HAP-1 (cell line): ENCODE results near the gene TLR9.

Experiments used
- DNase-seq, 2 experiments: peaks; one replicate each; pipeline ENCODE4 v3.0.0-alpha.2; 2016 to 2020; ENCODE audit warnings: low spot score in 2 of 2
- H3K27me3 ChIP-seq: fragments of 250-450 bp; sonication (Bioruptor Pico); 2 replicates; pipeline ENCODE4 v1.5.1; 2020; ENCODE audit warnings: low read depth, mild to moderate bottlenecking, moderate library complexity
- H3K36me3 ChIP-seq: fragments of 250-450 bp; sonication (Bioruptor Pico); replicated peaks from 2 replicates; pipeline ENCODE4 v1.5.1; 2020; ENCODE audit warnings: mild to moderate bottlenecking
- H3K4me1 ChIP-seq: fragments of 250-450 bp; sonication (Bioruptor Pico); 2 replicates; pipeline ENCODE4 v1.5.1; 2020; ENCODE audit warnings: mild to moderate bottlenecking
- H3K4me3 ChIP-seq: fragments of 250-450 bp; sonication (Bioruptor Pico); 2 replicates; pipeline ENCODE4 v1.5.1; 2020; ENCODE audit warnings: mild to moderate bottlenecking, moderate library complexity
- H3K9me3 ChIP-seq: fragments of 250-450 bp; sonication (Bioruptor Pico); 2 replicates; pipeline ENCODE4 v1.5.1; 2020; ENCODE audit warnings: mild to moderate bottlenecking, moderate library complexity
- in situ Hi-C: fragments of 300-500 bp; cut with MboI; formaldehyde crosslinking; loops from 3 replicates; pipeline ENCODE4 v1.14.3; 2020; ENCODE audit warnings: low sequenced_read_pairs, inconsistent platforms, mixed read lengths

Gene TLR9

GRCh38 chr3:52196977-52197376 is 28.5 kb downstream of the TLR9 start:
- Histone ChIP-seq H3K4me1 (peaks cover 8% of the 10 kb centered on the region), H3K27me3 (no peaks in the 10 kb centered on the region), H3K4me3 (no peak overlapping the region), H3K36me3 (peaks cover 29% of the 10 kb centered on the region), H3K9me3 (no peaks in the 10 kb centered on the region)
- no peak for DNase-seq
- in situ Hi-C loops = no loop called here

DNA sequence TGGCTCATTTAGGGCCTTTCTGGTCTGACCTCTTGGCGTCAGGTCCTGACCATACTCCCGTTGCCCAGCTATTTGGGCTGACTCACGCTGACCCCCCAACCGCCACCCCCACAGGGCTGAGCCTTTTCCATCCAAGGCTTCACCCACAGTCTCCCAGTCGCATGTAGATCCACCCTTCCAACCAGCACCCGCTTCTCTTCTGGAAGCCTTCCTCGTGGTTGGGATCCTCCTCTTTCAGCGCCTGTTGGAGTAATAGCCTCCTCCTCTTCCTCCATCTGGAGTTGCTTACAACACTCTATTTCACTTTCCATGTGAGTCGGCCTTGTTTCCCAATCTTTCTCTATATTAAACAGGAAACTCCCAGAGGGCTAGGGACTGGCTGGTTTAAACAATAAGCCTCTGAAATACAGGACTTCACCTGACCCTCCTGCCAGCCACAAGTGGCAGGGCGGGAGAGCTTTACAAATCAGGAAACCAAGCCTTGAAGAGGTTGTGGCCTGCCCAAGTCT is 29.6 kb downstream of the TLR9 start:
- in situ Hi-C loops = no loop called here
- H3K4me1 ChIP-seq = peaks cover 8% of the 10 kb centered on the region
- DNase-seq = no peak
- H3K36me3 ChIP-seq = peaks cover 18% of the 10 kb centered on the region
- no peak overlapping the region for H3K4me3 ChIP-seq
- H3K9me3 ChIP-seq = no peaks in the 10 kb centered on the region
- no peaks in the 10 kb centered on the region for H3K27me3 ChIP-seq

DNA sequence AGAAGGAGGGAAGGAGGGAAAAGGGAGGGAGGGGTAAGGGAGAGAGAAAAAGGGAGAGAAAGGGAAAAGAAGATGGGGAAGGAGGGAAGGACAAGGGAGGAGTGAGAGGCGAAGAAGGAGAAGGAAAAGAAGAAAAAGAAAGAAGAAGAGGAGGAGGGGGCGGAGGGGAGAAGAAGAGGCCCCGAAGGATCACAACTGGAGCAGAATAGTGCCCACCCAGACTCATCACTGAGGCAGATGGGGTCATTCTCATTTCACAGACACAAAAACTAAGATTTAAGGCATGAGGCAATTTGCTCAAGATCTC is 30.2 kb downstream of the TLR9 start:
- Histone ChIP-seq H3K9me3 (no peaks in the 10 kb centered on the region), H3K4me3 (no peak overlapping the region), H3K36me3 (peaks cover 12% of the 10 kb centered on the region), H3K4me1 (peaks cover 8% of the 10 kb centered on the region), H3K27me3 (no peaks in the 10 kb centered on the region)
- in situ Hi-C loops = no loop called here
- no peak for DNase-seq

GRCh38 chr3:52194485-52195290 is 30.8 kb downstream of the TLR9 start:
- no peak for DNase-seq
- peaks cover 6% of the 10 kb centered on the region for H3K36me3 ChIP-seq
- H3K27me3 ChIP-seq = no peaks in the 10 kb centered on the region
- no peak overlapping the region for H3K4me3 ChIP-seq
- H3K4me1 ChIP-seq = peaks cover 8% of the 10 kb centered on the region
- H3K9me3 ChIP-seq = no peaks in the 10 kb centered on the region
- in situ Hi-C loops = no loop called here

DNA sequence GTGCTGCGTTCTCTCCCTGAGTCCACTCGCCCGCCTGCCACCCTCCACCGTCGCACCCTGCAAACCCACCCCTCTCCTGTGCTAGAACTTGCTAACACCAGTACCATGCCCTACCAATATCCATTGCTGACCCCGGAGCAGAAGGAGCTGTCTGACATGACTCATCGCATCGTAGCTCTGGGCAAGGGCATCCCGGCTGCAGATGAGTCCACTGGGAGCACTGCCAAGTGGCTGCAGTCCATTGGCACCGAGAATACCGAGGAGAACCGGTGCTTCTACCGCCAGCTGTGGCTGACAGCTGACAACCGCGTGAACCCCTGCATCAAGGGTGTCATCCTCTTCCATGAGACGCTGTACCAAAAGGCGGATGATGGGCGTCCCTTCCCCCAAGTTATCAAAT is 32.4 kb downstream of the TLR9 start:
- in situ Hi-C loops = no loop called here
- no peak for DNase-seq

GRCh38 chr3:52191663-52192062 is 33.8 kb downstream of the TLR9 start:
- no peak for DNase-seq
- Histone ChIP-seq H3K27me3 (no peaks in the 10 kb centered on the region), H3K9me3 (no peaks in the 10 kb centered on the region), H3K36me3 (no peaks in the 10 kb centered on the region), H3K4me1 (no peaks in the 10 kb centered on the region), H3K4me3 (no peak overlapping the region)
- in situ Hi-C loops = no loop called here

More for the DNA sequence above, 32.4 kb downstream of the TLR9 start:
- Histone ChIP-seq H3K4me1 (peaks cover 4% of the 10 kb centered on the region), H3K36me3 (no peaks in the 10 kb centered on the region), H3K4me3 (no peak overlapping the region), H3K9me3 (no peaks in the 10 kb centered on the region), H3K27me3 (no peaks in the 10 kb centered on the region)

DNA sequence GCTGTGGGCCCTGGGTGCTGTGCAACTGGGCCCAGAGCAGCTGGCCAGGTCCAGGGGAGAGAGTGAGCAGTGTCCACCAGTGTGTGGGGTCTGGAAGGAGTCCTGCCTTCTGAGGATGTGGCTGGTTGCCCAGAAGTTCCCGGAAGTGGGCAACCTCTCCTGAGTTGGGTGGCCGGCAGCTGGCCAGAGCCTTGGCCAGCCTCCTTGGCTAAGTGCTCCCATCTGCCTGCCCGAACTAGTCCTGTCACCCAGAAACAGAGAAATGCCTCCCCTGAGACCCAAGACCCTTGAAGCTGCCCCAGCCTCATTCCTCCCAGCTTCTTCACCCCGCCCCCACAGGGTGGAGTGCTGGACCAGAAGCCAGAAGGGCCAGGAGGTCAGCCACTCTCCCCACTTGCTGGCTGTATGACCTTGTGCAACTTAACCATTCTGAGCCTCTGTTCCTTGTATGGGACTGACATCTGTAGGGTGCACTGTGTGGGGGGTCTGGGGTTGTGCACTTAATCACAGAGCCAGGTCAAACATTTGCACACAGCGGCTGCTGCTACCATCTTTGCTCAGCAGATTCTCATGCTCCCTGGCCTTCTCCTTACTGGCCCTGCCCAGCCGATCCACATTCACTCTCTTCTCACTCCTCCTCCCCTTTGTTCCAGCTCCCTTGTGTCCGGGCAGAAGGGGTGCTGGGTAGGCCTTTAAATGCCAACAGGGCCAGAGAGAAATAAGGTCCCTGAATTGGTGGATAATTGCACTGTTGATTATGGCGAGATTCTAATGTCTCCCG is 35.0 kb downstream of the TLR9 start:
- no peak for DNase-seq
- no peaks in the 10 kb centered on the region for H3K9me3 ChIP-seq
- in situ Hi-C loops = no loop called here
- H3K36me3 ChIP-seq = no peaks in the 10 kb centered on the region
- H3K27me3 ChIP-seq = no peaks in the 10 kb centered on the region
- H3K4me3 ChIP-seq = no peak overlapping the region
- H3K4me1 ChIP-seq = no peaks in the 10 kb centered on the region

DNA sequence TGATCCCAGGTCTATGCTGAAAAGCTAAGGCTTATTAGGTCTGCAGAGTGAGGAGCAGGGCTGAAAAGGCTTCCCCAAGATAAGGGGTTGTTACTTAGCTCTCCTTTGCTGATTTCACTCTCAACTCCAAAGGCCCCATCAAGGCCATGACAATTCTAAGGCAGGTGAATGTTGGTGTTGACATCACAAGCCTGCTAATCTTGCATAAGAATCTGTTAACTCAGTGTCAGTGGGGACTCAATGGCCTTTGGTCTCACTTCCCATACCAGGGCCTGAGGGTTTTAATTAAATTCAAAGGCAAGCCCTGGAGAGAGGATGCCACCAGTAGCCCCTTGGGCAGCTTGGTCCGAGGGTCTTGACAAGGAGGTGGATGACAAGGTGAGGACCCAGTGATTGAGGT is 36.9 kb downstream of the TLR9 start:
- Histone ChIP-seq H3K4me1 (no peaks in the 10 kb centered on the region), H3K9me3 (no peaks in the 10 kb centered on the region), H3K27me3 (no peaks in the 10 kb centered on the region), H3K4me3 (no peak overlapping the region), H3K36me3 (no peaks in the 10 kb centered on the region)
- in situ Hi-C loops = no loop called here
- DNase-seq = no peak

GRCh38 chr3:52186729-52187128 is 38.7 kb downstream of the TLR9 start:
- no peaks in the 10 kb centered on the region for H3K9me3 ChIP-seq
- in situ Hi-C loops = no loop called here
- H3K27me3 ChIP-seq = no peaks in the 10 kb centered on the region
- no peak overlapping the region for H3K4me3 ChIP-seq
- DNase-seq = no peak
- no peaks in the 10 kb centered on the region for H3K4me1 ChIP-seq
- no peaks in the 10 kb centered on the region for H3K36me3 ChIP-seq

DNA sequence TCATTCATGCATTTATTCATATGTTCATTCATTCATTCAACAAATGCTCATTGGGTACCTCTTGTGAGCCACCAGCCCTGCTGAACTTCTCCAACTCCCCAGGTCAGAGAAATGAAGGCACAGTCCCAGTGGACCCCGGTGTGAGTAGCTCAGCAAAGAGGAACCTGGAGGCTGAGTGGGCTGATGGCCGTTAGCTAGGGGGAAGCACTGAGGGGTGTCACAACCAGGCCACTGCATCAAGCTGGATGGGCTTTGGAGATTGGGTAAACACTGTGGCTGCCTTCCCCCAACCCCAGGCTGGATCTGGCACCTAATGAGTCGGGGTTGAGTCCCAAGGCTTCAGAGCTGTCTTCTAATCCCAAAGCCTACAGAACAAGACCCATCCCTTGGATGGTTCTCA is 39.6 kb downstream of the TLR9 start:
- Histone ChIP-seq H3K9me3 (no peaks in the 10 kb centered on the region), H3K36me3 (no peaks in the 10 kb centered on the region), H3K27me3 (no peaks in the 10 kb centered on the region), H3K4me1 (no peaks in the 10 kb centered on the region), H3K4me3 (no peak overlapping the region)
- DNase-seq = no peak
- in situ Hi-C loops = no loop called here

- DNase-seq = no peak
- Histone ChIP-seq H3K27me3 (no peaks in the 10 kb centered on the region), H3K9me3 (no peaks in the 10 kb centered on the region), H3K36me3 (no peaks in the 10 kb centered on the region), H3K4me1 (no peaks in the 10 kb centered on the region), H3K4me3 (no peak overlapping the region)
- in situ Hi-C loops = no loop called here
Observed at GRCh38 chr3:52185311-52185710, 40.1 kb downstream of the TLR9 start.

DNA sequence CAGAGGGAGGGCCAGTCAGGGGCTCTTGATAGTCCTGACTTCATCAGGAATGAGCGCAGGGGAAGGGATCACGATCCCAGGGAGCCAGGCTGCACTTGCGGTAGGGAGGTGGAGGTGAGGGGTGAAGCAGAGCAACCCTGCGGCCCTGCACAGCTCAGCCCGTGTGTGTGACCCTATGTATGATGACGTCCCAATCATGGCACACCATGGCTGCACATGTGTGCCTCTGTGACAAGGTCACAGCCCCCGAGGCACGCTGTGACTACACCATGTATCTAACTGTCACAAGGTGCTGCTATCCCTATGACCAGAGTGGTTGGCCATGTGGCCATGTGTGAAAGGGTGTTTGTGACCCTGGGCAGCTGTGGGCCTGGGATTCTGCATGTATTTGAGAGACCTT is 40.8 kb downstream of the TLR9 start:
- H3K36me3 ChIP-seq = no peaks in the 10 kb centered on the region
- DNase-seq = no peak
- in situ Hi-C loops = no loop called here
- H3K27me3 ChIP-seq = no peaks in the 10 kb centered on the region
- no peaks in the 10 kb centered on the region for H3K9me3 ChIP-seq
- no peak overlapping the region for H3K4me3 ChIP-seq
- H3K4me1 ChIP-seq = no peaks in the 10 kb centered on the region

DNA sequence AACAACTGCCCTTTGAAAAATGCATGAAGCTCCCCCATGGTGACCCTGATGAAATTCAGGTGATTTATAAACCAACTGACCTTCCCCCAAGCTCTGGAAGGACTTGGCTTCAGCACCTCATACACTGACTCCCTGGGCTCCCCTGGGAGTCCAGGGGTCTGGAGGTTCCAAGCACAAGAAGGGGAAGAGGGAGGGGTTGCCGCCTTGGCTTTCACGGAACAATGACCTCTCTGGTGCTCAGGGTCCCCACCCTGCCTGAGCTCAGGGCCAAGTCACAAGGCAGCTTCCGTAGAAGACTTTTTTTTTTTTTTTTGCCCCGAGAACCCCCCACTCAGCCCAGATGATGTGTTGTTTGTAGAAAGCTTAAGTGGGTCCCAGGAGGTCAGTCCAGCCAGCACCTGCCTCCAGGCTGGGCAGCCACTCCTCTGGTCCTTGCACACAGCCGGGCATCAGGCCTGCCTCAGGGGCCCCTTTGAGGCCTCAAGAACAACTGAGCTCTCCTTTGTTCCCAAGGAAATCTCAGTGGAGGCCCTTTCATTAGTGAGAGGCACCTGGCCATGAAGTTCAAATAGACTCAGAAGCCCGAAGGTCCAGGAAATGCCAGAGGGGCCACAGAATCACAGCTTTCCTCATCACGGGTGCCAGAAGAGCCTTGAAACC is 41.5 kb downstream of the TLR9 start:
- in situ Hi-C loops = no loop called here
- no peak overlapping the region for H3K4me3 ChIP-seq

DNA sequence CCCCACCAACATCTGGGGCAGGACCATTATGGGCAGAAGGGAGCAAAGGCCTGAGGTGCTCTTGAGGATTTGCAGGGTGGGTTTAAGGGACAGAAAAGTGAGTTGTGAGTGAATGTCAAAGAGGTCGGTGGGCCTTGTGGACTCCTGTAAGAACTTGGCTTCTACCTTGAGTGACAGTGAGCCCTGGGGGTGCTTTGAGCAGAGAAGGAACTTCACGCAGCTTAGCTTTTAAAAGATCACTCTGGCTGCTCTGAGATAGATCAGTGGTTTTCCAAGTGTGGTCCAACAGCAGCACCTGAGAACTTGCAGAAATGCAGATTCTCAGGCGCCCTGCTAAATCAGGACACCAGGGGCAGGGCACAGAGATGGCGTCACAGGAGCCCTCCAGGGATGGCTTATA is 42.8 kb downstream of the TLR9 start:
- no peaks in the 10 kb centered on the region for H3K36me3 ChIP-seq
- no peaks in the 10 kb centered on the region for H3K4me1 ChIP-seq
- H3K9me3 ChIP-seq = no peaks in the 10 kb centered on the region
- no peak for DNase-seq
- in situ Hi-C loops = no loop called here
- H3K4me3 ChIP-seq = no peak overlapping the region
- no peaks in the 10 kb centered on the region for H3K27me3 ChIP-seq

More for the DNA sequence above, 41.5 kb downstream of the TLR9 start:
- Histone ChIP-seq H3K36me3 (no peaks in the 10 kb centered on the region), H3K27me3 (no peaks in the 10 kb centered on the region), H3K4me1 (no peaks in the 10 kb centered on the region), H3K9me3 (no peaks in the 10 kb centered on the region)
- DNase-seq = no peak
